Measurements from ENCODE around the gene MAGEC3. TPM values are rescaled to one million over a fixed set of nuclear protein-coding genes. Genes with fewer than 3 reads are reported as not detected.

The MAGEC3 gene
- total RNA-seq, 1 donor from 2014 or later = not detected

DNA sequence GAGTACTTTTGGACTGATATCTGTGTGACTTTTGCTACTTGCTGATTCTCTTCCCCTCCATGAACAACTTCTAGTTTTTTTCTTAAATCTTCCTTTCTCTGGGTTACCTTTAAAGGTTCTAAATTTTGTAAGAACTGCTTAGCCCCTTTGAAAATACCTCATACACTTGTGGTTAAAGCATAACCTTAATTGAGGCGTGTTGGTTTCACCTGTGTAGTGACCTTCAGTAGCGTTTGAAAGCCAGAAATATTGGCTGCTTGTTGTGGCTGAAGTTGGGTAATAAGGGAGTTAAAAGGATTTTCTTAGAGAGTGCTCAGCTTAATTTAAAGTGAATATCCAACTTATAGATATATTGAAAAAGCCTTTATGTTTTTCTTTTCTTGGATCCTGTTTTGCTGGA lies 97.5 kb downstream of the MAGEC3 start:
- H3K79me2 ChIP-seq (ENCODE audit: low read depth) = no peaks in the 10 kb centered on the region
- no peak overlapping the region for H3K4me2 ChIP-seq
- no peaks in the 10 kb centered on the region for H3K36me3 Mint-ChIP-seq
- H3K36me3 ChIP-seq = no peaks in the 10 kb centered on the region
- no peaks in the 10 kb centered on the region for H4K20me1 ChIP-seq (ENCODE audit: low read depth)
- TF ChIP-seq EZH2 (IDR thresholded peaks at IDR 0.05) = no peak
- no peak for TF ChIP-seq EZH2phosphoT487 (IDR thresholded peaks at IDR 0.05)
- TF ChIP-seq, protein P1, sequence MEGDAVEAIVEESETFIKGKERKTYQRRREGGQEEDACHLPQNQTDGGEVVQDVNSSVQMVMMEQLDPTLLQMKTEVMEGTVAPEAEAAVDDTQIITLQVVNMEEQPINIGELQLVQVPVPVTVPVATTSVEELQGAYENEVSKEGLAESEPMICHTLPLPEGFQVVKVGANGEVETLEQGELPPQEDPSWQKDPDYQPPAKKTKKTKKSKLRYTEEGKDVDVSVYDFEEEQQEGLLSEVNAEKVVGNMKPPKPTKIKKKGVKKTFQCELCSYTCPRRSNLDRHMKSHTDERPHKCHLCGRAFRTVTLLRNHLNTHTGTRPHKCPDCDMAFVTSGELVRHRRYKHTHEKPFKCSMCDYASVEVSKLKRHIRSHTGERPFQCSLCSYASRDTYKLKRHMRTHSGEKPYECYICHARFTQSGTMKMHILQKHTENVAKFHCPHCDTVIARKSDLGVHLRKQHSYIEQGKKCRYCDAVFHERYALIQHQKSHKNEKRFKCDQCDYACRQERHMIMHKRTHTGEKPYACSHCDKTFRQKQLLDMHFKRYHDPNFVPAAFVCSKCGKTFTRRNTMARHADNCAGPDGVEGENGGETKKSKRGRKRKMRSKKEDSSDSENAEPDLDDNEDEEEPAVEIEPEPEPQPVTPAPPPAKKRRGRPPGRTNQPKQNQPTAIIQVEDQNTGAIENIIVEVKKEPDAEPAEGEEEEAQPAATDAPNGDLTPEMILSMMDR (IDR thresholded peaks at IDR 0.05) = no peak
- H3K27me3 Mint-ChIP-seq (ENCODE audit: insufficient read depth, low read depth) = no peaks in the 10 kb centered on the region
- no peaks in the 10 kb centered on the region for H3K27me3 ChIP-seq
- no peak overlapping the region for H2AFZ ChIP-seq (replicated peaks)
- H3K9me3 Mint-ChIP-seq = no peaks in the 10 kb centered on the region
- H3K9me3 ChIP-seq (ENCODE audit: low read depth) = peaks cover 5% of the 10 kb centered on the region
- H3K27ac Mint-ChIP-seq = no peak overlapping the region
- H3K4me1 ChIP-seq = no peaks in the 10 kb centered on the region
- no peak for DNase-seq (ENCODE audit: low spot score)
- no peak overlapping the region for H3K4me3 ChIP-seq
- no peaks in the 10 kb centered on the region for H3F3A ChIP-seq (ENCODE audit: low read depth)
- no peak overlapping the region for H3K27ac ChIP-seq
- no peak overlapping the region for H3K4me3 Mint-ChIP-seq
- no peak overlapping the region for H3K9ac ChIP-seq
- no peaks in the 10 kb centered on the region for H3K4me1 Mint-ChIP-seq

DNA sequence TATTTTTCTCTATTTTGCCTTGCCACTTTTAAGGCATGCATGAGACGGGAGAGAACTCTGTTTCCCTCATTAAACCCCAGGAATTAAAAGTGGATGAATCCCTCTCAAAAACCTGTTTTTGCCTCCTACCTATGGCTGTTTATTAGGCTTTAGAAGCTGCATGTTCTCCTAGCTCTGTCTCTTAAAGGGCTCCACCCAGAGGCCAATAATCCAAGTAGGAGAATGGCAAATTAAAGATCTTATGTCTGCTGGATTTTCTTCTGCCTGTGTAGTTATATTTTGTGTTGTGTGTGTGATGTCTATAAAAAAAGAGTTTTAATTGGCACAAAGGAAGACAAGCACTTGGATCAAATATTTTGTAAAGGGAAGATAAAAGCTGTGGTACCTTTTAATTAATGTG lies 98.0 kb downstream of the MAGEC3 start:
- Mint-ChIP-seq H3K36me3 (no peaks in the 10 kb centered on the region), H3K27ac (no peak overlapping the region)

DNA sequence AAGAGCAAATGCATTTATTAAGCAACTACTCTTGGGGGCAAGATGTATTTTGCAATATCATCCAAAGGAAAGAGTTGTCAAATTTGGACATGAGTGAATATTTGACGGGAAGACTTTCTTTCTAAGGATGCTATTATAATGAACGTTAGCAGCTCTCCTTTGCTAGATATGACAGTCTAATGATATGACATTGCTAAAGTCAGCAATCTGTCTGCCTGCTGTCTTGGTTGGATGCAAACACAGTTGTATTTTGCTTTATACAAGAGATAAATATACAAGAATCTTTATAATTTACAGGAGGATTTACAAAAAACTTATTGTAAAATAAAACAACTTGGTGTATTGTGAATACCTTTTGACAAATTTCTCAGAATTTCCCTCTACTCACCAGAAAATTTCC lies 103.1 kb downstream of the MAGEC3 start:
- no peak overlapping the region for H3K27ac ChIP-seq

More for the DNA sequence above, 98.0 kb downstream of the MAGEC3 start:
- Mint-ChIP-seq H3K9me3 (no peaks in the 10 kb centered on the region), H3K27me3 (ENCODE audit: insufficient read depth, low read depth) (no peaks in the 10 kb centered on the region), H3K4me3 (no peak overlapping the region), H3K4me1 (no peaks in the 10 kb centered on the region)
- no peak overlapping the region for H3K4me3 ChIP-seq
- H4K20me1 ChIP-seq (ENCODE audit: low read depth) = no peaks in the 10 kb centered on the region
- H3K9me3 ChIP-seq (ENCODE audit: low read depth) = peaks cover 5% of the 10 kb centered on the region
- no peak for TF ChIP-seq EZH2phosphoT487 (IDR thresholded peaks at IDR 0.05)
- TF ChIP-seq, protein P1 (IDR thresholded peaks at IDR 0.05) = peak; percentile 26
- H3K9ac ChIP-seq = no peak overlapping the region
- no peaks in the 10 kb centered on the region for H3K27me3 ChIP-seq
- H2AFZ ChIP-seq (replicated peaks) = no peak overlapping the region
- no peaks in the 10 kb centered on the region for H3K4me1 ChIP-seq
- no peak overlapping the region for H3K4me2 ChIP-seq
- DNase-seq (ENCODE audit: low spot score) = peak; percentile 2
- H3K79me2 ChIP-seq (ENCODE audit: low read depth) = no peaks in the 10 kb centered on the region
- H3K27ac ChIP-seq = no peak overlapping the region
- H3K36me3 ChIP-seq = no peaks in the 10 kb centered on the region
- H3F3A ChIP-seq (ENCODE audit: low read depth) = no peaks in the 10 kb centered on the region

More for the DNA sequence above, 103.1 kb downstream of the MAGEC3 start:
- Mint-ChIP-seq H3K4me1 (no peaks in the 10 kb centered on the region), H3K27ac (no peak overlapping the region), H3K36me3 (no peaks in the 10 kb centered on the region), H3K4me3 (no peak overlapping the region), H3K27me3 (ENCODE audit: insufficient read depth, low read depth) (no peaks in the 10 kb centered on the region), H3K9me3 (no peaks in the 10 kb centered on the region)
- Histone ChIP-seq H4K20me1 (ENCODE audit: low read depth) (no peaks in the 10 kb centered on the region), H3K27me3 (no peaks in the 10 kb centered on the region), H3K4me3 (no peak overlapping the region), H3F3A (ENCODE audit: low read depth) (no peaks in the 10 kb centered on the region), H3K4me1 (no peaks in the 10 kb centered on the region), H2AFZ (replicated peaks) (no peak overlapping the region), H3K9ac (no peak overlapping the region), H3K36me3 (no peaks in the 10 kb centered on the region), H3K79me2 (ENCODE audit: low read depth) (no peaks in the 10 kb centered on the region), H3K4me2 (no peak overlapping the region), H3K9me3 (ENCODE audit: low read depth) (peaks cover 5% of the 10 kb centered on the region)
- TF ChIP-seq EZH2 (IDR thresholded peaks at IDR 0.05) (no peak), EZH2phosphoT487 (IDR thresholded peaks at IDR 0.05) (no peak)
- TF ChIP-seq, protein P1 (IDR thresholded peaks at IDR 0.05) = no peak
- no peak for DNase-seq (ENCODE audit: low spot score)
